HL-60 (cell line): Measurements from ENCODE around the gene HSD3B1.

Source experiments
- DNase-seq, 2 experiments: peaks; one replicate each; pipeline ENCODE4 v3.0.0-alpha.2; 2010 to 2020; ENCODE audit warnings: low read depth in 1 of 2, low spot score in 1 of 2
- H3K27ac ChIP-seq: fragments of 250-450 bp; sonication (Bioruptor Pico); replicated peaks from 2 replicates; pipeline ENCODE4 v1.5.1; 2020; ENCODE audit warnings: mild to moderate bottlenecking, moderate library complexity
- H3K27me3 ChIP-seq: fragments of 250-450 bp; sonication (Bioruptor Pico); 2 replicates; pipeline ENCODE4 v1.5.1; 2021; ENCODE audit warnings: mild to moderate bottlenecking, moderate library complexity; ENCODE audit not compliant: insufficient read depth, poor library complexity, severe bottlenecking
- H3K4me3 ChIP-seq: replicated peaks from 2 replicates; pipeline ENCODE4 v1.5.1; 2011; ENCODE audit warnings: mild to moderate bottlenecking, control low read depth, low read length; ENCODE audit not compliant: insufficient read depth
- GABPA ChIP-seq: IDR thresholded peaks from 2 replicates; pipeline ENCODE4 v1.6.1; 2012; ENCODE audit warnings: low read depth
- POLR2AphosphoS5 ChIP-seq: IDR thresholded peaks from 2 replicates; pipeline ENCODE4 v1.6.1; 2012; ENCODE audit warnings: low read depth
- SPI1 ChIP-seq: IDR thresholded peaks from 2 replicates; pipeline ENCODE4 v1.6.1; 2012; ENCODE audit warnings: low read depth, mild to moderate bottlenecking, borderline replicate concordance
- TF ChIP-seq, protein P1 (sequence below): IDR thresholded peaks from 2 replicates; pipeline ENCODE4 v1.6.1; 2012; ENCODE audit warnings: low read depth; ENCODE audit not compliant: insufficient replicate concordance
- TF ChIP-seq, protein P2 (sequence below): IDR thresholded peaks from one replicate; pipeline ENCODE4 v1.5.1; 2011; ENCODE audit warnings: low read length, control low read depth, inconsistent platforms; ENCODE audit not compliant: insufficient read depth

HSD3B1 gene

DNA sequence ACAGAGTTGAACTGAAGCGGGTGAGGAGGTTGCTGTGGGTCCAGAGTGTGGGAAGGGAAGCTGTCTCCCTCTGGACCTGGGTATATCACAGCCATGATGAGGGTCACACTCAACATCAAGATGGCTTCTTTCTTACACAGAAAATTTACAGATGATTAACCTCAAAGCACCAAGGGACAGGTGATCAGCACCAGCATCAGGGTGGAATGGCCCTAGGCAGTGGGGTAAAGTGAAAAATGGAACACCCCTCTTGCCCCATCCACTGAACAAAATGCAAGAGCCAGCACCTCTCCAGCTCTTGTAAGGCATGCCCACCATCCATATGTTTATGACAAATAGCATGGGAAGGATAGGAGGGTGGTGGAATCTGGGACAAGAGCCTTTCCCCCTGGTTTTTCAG is 40.3 kb downstream of the HSD3B1 start:
- Histone ChIP-seq H3K4me3 (no peak overlapping the region), H3K27ac (no peak overlapping the region), H3K27me3 (no peaks in the 10 kb centered on the region)
- no peak for DNase-seq
- TF ChIP-seq, protein P1, sequence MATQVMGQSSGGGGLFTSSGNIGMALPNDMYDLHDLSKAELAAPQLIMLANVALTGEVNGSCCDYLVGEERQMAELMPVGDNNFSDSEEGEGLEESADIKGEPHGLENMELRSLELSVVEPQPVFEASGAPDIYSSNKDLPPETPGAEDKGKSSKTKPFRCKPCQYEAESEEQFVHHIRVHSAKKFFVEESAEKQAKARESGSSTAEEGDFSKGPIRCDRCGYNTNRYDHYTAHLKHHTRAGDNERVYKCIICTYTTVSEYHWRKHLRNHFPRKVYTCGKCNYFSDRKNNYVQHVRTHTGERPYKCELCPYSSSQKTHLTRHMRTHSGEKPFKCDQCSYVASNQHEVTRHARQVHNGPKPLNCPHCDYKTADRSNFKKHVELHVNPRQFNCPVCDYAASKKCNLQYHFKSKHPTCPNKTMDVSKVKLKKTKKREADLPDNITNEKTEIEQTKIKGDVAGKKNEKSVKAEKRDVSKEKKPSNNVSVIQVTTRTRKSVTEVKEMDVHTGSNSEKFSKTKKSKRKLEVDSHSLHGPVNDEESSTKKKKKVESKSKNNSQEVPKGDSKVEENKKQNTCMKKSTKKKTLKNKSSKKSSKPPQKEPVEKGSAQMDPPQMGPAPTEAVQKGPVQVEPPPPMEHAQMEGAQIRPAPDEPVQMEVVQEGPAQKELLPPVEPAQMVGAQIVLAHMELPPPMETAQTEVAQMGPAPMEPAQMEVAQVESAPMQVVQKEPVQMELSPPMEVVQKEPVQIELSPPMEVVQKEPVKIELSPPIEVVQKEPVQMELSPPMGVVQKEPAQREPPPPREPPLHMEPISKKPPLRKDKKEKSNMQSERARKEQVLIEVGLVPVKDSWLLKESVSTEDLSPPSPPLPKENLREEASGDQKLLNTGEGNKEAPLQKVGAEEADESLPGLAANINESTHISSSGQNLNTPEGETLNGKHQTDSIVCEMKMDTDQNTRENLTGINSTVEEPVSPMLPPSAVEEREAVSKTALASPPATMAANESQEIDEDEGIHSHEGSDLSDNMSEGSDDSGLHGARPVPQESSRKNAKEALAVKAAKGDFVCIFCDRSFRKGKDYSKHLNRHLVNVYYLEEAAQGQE, result no peak
- no peak for TF ChIP-seq SPI1
- TF ChIP-seq GABPA, result no peak
- no peak for TF ChIP-seq POLR2AphosphoS5
- TF ChIP-seq, protein P2, sequence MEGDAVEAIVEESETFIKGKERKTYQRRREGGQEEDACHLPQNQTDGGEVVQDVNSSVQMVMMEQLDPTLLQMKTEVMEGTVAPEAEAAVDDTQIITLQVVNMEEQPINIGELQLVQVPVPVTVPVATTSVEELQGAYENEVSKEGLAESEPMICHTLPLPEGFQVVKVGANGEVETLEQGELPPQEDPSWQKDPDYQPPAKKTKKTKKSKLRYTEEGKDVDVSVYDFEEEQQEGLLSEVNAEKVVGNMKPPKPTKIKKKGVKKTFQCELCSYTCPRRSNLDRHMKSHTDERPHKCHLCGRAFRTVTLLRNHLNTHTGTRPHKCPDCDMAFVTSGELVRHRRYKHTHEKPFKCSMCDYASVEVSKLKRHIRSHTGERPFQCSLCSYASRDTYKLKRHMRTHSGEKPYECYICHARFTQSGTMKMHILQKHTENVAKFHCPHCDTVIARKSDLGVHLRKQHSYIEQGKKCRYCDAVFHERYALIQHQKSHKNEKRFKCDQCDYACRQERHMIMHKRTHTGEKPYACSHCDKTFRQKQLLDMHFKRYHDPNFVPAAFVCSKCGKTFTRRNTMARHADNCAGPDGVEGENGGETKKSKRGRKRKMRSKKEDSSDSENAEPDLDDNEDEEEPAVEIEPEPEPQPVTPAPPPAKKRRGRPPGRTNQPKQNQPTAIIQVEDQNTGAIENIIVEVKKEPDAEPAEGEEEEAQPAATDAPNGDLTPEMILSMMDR, result no peak

DNA sequence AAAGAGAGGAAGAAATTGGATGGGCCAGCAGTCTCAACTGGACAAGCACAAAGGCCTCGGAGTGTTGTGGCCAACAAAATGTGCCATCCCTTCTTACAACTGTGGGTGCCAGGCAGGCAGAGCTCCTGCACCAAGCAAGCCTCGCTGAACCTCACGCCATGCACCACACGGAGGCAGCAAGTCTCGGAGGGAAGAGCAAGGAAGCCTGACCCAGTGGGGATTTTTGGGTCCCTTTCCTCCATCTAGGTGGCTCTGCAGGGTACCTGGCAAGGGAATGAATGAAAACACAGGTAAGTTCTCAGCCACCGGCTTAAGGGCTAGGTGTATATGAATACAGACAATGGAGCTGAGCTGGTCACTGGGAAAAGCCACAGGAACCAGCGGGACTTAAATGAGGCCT is 40.8 kb downstream of the HSD3B1 start:
- TF ChIP-seq POLR2AphosphoS5, result no peak
- TF ChIP-seq SPI1, result no peak
- TF ChIP-seq, protein P2, result no peak
- no peak for TF ChIP-seq GABPA
- TF ChIP-seq, protein P1, result no peak
- no peak overlapping the region for H3K27ac ChIP-seq

DNA sequence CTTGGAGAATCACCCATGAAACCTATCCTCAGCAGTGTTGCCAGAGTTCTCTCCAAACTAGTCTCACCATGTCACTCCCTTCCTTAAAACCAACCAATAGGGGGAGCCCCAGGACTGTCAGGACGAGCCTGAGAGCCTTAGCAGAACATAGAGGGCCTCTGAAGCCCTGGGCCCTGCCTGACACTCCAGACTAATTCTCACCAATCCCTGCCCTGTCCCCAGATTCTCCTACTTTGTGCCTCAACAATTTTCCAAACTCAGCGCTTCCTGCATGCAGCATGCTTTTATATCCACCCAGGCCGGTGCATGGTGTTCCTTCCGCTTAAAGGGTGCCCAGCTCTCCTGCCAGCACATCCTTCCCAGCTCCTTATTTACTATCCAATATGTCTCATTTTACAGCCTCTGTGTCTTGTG is 42.7 kb downstream of the HSD3B1 start:
- H3K27me3 ChIP-seq, result no peaks in the 10 kb centered on the region
- H3K27ac ChIP-seq, result no peak overlapping the region
- DNase-seq, result peak in 1 of 2 experiments; percentile 78
- H3K4me3 ChIP-seq, result no peak overlapping the region
- TF ChIP-seq SPI1, result no peak
- no peak for TF ChIP-seq POLR2AphosphoS5
- TF ChIP-seq, protein P2, result peak; percentile 60

More for the DNA sequence above, 40.8 kb downstream of the HSD3B1 start:
- Histone ChIP-seq H3K4me3 (no peak overlapping the region), H3K27me3 (no peaks in the 10 kb centered on the region)
- no peak for DNase-seq

DNA sequence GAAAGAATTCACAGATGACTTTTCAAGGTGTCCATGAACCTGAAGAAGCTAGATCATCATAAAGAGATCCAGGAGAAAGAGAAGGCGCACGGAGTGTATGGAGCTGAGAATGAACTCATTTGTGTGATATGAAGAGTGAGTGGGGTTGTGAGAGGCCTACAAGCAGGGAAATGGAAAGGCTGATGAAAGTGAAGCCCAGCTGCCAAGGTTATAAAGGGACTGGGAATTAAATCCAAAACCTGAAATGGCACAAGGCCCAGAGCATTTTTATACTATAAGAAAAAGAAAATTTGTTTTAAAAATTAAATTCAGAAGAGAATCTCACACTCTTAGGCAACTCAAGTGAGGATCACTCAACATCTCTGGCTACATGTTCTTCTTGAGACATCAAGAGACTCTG is 43.4 kb downstream of the HSD3B1 start:
- no peak overlapping the region for H3K4me3 ChIP-seq

More for the DNA sequence above, 43.4 kb downstream of the HSD3B1 start:
- H3K27ac ChIP-seq, result no peak overlapping the region
- H3K27me3 ChIP-seq, result no peaks in the 10 kb centered on the region
- no peak for DNase-seq
- TF ChIP-seq POLR2AphosphoS5, result no peak
- TF ChIP-seq, protein P1, result no peak
- TF ChIP-seq GABPA, result no peak
- no peak for TF ChIP-seq SPI1
- TF ChIP-seq, protein P2, result no peak
